Neuronal stem cell (in vitro differentiated cells): ENCODE results near the gene ADM2.

Experiments used
- DNase-seq: peaks from one replicate; pipeline ENCODE4 v3.0.0-alpha.2; 2013; ENCODE audit warnings: low spot score
- H2AFZ ChIP-seq: one replicate; pipeline ENCODE4 v1.6.1; 2013; ENCODE audit warnings: mild to moderate bottlenecking, low read length, inconsistent platforms
- H2AK5ac ChIP-seq: 2 replicates; pipeline ENCODE4 v1.6.1; 2013; ENCODE audit warnings: low read depth, mild to moderate bottlenecking, inconsistent platforms, low read length, moderate library complexity, mixed read lengths
- H2BK120ac ChIP-seq: 2 replicates; pipeline ENCODE4 v1.6.1; 2013; ENCODE audit warnings: low read depth, mild to moderate bottlenecking, inconsistent platforms, low read length, moderate library complexity, mixed read lengths
- H2BK12ac ChIP-seq: one replicate; pipeline ENCODE4 v1.6.1; 2013; ENCODE audit warnings: low read length, inconsistent platforms
- H2BK15ac ChIP-seq: 2 replicates; pipeline ENCODE4 v1.6.1; 2013; ENCODE audit warnings: mild to moderate bottlenecking, low read length, inconsistent platforms, mixed read lengths
- H2BK5ac ChIP-seq: one replicate; pipeline ENCODE4 v1.6.1; 2013; ENCODE audit warnings: inconsistent platforms, mild to moderate bottlenecking, low read length, moderate library complexity
- H3K14ac ChIP-seq: one replicate; pipeline ENCODE4 v1.6.1; 2013; ENCODE audit warnings: low read length, inconsistent platforms
- H3K18ac ChIP-seq: 2 replicates; pipeline ENCODE4 v1.6.1; 2013; ENCODE audit warnings: low read length, inconsistent platforms
- H3K23ac ChIP-seq: 2 replicates; pipeline ENCODE4 v1.6.1; 2013; ENCODE audit warnings: low read depth, mild to moderate bottlenecking, mixed read lengths, low read length, inconsistent platforms; ENCODE audit not compliant: poor library complexity
- H3K27ac ChIP-seq: replicated peaks from 3 replicates; pipeline ENCODE4 v1.5.1; 2013; ENCODE audit warnings: low read length, inconsistent platforms
- H3K27me3 ChIP-seq, 3 experiments: 2 replicates each; pipeline ENCODE4 v1.6.1; 2013; ENCODE audit warnings: low read length in 3 of 3, mild to moderate bottlenecking in 2 of 3, inconsistent platforms in 1 of 3, low read depth in 1 of 3, mixed read lengths in 1 of 3, moderate library complexity in 1 of 3; ENCODE audit not compliant: control insufficient read depth in 3 of 3, insufficient read depth in 3 of 3
- H3K36me3 ChIP-seq, 2 donors: replicated peaks in 1 of 2; 2 replicates each; pipeline ENCODE4 v1.6.1; 2013; ENCODE audit warnings: low read length in 2 of 2; ENCODE audit not compliant: control insufficient read depth in 2 of 2, insufficient read depth in 2 of 2
- H3K4ac ChIP-seq: 2 replicates; pipeline ENCODE4 v1.6.1; 2013; ENCODE audit warnings: inconsistent platforms, mild to moderate bottlenecking, low read length, moderate library complexity
- H3K4me1 ChIP-seq, 2 donors: 1 replicate in 1 of 2; 2 replicates in 1 of 2; pipeline ENCODE4 v1.6.1; 2013; ENCODE audit warnings: low read length in 2 of 2, low read depth in 1 of 2; ENCODE audit not compliant: control insufficient read depth in 2 of 2, insufficient read depth in 1 of 2
- H3K4me2 ChIP-seq: one replicate; pipeline ENCODE4 v1.6.1; 2013; ENCODE audit warnings: mild to moderate bottlenecking, low read length, inconsistent platforms; ENCODE audit not compliant: insufficient read depth, poor library complexity, severe bottlenecking
- H3K4me3 ChIP-seq, 2 donors: 2 replicates each; pipeline ENCODE4 v1.5.1; 2013; ENCODE audit warnings: low read length in 2 of 2, mild to moderate bottlenecking in 2 of 2, inconsistent platforms in 1 of 2, moderate library complexity in 1 of 2
- H3K79me1 ChIP-seq: one replicate; pipeline ENCODE4 v1.6.1; 2013; ENCODE audit warnings: low read depth, mild to moderate bottlenecking, inconsistent platforms, low read length, moderate library complexity
- H3K9ac ChIP-seq: one replicate; pipeline ENCODE4 v1.6.1; 2013; ENCODE audit warnings: mild to moderate bottlenecking, low read depth, low read length, inconsistent platforms; ENCODE audit not compliant: poor library complexity
- H3K9me3 ChIP-seq, 2 donors: replicated peaks in 1 of 2; 2 replicates each; pipeline versions ENCODE3 to v1.6.1; 2013; ENCODE audit warnings: low read length in 2 of 2, mild to moderate bottlenecking in 2 of 2, inconsistent platforms in 1 of 2, low read depth in 1 of 2, mixed read lengths in 1 of 2, moderate library complexity in 1 of 2; ENCODE audit not compliant: control insufficient read depth in 2 of 2, insufficient read depth in 1 of 2
- H4K8ac ChIP-seq: one replicate; pipeline ENCODE4 v1.6.1; 2013; ENCODE audit warnings: low read depth, mild to moderate bottlenecking, inconsistent platforms, low read length, moderate library complexity
- H4K91ac ChIP-seq: one replicate; pipeline ENCODE4 v1.6.1; 2013; ENCODE audit warnings: low read length, low read depth, mild to moderate bottlenecking, inconsistent platforms; ENCODE audit not compliant: poor library complexity
- WGBS, 2 donors: extraction: QIAGEN DNeasy Blood & Tissue Kit; methylation state at CpG; one replicate each; pipeline ENCODE4 v1.1.7; 2013; ENCODE audit warnings: missing lambda C conversion rate in 2 of 2, mixed read lengths in 1 of 2; ENCODE audit not compliant: insufficient read length in 2 of 2, insufficient replicate concordance in 1 of 2; ENCODE audit errors: extremely low coverage in 2 of 2; 5-methylcytosine and 5-hydroxymethylcytosine counted together

The ADM2 gene

DNA sequence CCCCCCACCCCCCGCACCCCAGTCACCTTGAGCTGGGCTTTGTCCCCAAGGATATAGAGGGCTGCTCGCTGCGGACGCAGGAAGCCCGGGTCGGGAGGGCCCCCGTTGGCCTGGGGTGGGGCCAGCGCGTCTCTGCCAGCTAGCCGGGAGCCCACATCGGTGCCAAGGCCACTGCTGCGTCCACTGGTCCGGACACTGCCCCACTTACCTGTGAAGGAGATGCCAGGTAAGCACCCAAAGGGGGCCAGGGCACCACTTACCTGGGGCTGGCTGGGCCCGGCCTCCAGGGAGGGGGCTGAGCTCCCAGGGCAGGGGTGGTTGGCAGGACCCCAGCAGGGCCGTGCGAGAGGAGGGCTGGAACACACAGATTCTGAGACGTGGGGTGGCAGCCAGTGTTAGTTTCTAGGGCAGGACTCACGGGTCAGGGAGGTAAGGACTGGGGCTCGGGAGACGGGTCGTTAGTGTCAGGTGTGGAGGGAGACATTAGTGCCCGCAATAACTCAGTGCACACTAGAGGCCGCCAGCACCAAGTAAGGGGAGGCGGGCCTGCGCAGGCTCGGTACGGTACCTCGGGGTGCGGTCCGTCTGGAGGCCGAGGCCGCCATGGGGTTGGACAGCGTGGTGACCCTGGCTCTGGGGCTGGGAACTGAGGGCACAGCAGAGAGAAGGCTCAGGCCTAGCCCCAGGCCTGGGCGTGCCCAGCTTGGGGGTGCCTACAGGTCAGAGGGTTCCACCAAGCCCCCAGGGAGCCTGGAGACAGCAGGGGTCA is 24.7 kb upstream of the ADM2 start:
- H3K27ac ChIP-seq: no peak overlapping the region
- H3K9ac ChIP-seq: no peak overlapping the region
- no peak overlapping the region for H3K14ac ChIP-seq
- H4K91ac ChIP-seq: no peak overlapping the region
- H3K23ac ChIP-seq: no peak overlapping the region
- H3K79me1 ChIP-seq: peaks cover 9% of the 10 kb centered on the region
- H2BK12ac ChIP-seq: no peak overlapping the region
- H3K4me2 ChIP-seq: no peak overlapping the region
- no peak overlapping the region for H3K18ac ChIP-seq
- no peak overlapping the region for H2BK15ac ChIP-seq
- H3K4ac ChIP-seq: no peak overlapping the region
- no peak overlapping the region for H2AFZ ChIP-seq
- no peak for DNase-seq
- WGBS, 2 donors: no CpG with 5 or more reads among the region's 34 CpGs
- no peak overlapping the region for H2BK5ac ChIP-seq
- H2AK5ac ChIP-seq: no peak overlapping the region
- no peaks in the 10 kb centered on the region for H3K27me3 ChIP-seq
- H3K36me3 ChIP-seq: peaks cover 66 to 95% of the 10 kb centered on the region in 2 donors
- H3K4me3 ChIP-seq: no peak overlapping the region
- H3K9me3 ChIP-seq: peaks cover 0 to 2% of the 10 kb centered on the region in 2 donors
- no peak overlapping the region for H4K8ac ChIP-seq
- H3K4me1 ChIP-seq: no peaks in the 10 kb centered on the region
- H2BK120ac ChIP-seq: no peak overlapping the region

DNA sequence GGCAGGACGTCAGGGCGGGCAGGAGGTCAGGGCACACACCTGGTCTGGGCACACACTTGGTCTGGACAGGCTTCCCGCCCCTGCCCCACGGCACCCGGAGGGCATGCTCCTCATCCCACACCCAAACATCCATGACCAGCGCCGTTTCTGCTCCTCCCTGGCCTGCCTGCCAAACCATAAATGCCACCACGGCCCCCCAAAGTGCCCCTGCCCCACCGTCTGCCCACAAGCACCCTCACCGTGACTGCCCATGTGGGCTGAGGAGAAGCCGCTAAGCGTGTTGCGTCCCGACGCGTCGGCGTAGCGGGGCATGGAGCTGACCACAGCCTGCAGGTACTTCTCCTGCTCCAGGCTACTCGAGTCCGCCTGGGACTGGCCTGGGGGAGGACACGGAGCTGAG is 22.3 kb upstream of the ADM2 start:
- H3K9ac ChIP-seq: no peak overlapping the region
- H3K4me2 ChIP-seq: no peak overlapping the region
- H2AK5ac ChIP-seq: no peak overlapping the region
- H3K14ac ChIP-seq: no peak overlapping the region
- no peaks in the 10 kb centered on the region for H3K4me1 ChIP-seq
- H3K79me1 ChIP-seq: peaks cover 9% of the 10 kb centered on the region
- H3K4ac ChIP-seq: no peak overlapping the region
- no peaks in the 10 kb centered on the region for H3K9me3 ChIP-seq
- H2BK15ac ChIP-seq: no peak overlapping the region
- no peak overlapping the region for H2AFZ ChIP-seq
- no peak overlapping the region for H3K4me3 ChIP-seq
- no peak overlapping the region for H2BK120ac ChIP-seq
- no CpG with 5 or more reads among the region's 22 CpGs for WGBS, 2 donors
- H3K36me3 ChIP-seq: peaks cover 78 to 97% of the 10 kb centered on the region in 2 donors
- no peaks in the 10 kb centered on the region for H3K27me3 ChIP-seq
- H3K18ac ChIP-seq: no peak overlapping the region
- no peak overlapping the region for H2BK12ac ChIP-seq
- DNase-seq: no peak
- H3K23ac ChIP-seq: no peak overlapping the region
- H4K8ac ChIP-seq: no peak overlapping the region
- H3K27ac ChIP-seq: no peak overlapping the region
- no peak overlapping the region for H4K91ac ChIP-seq
- no peak overlapping the region for H2BK5ac ChIP-seq

DNA sequence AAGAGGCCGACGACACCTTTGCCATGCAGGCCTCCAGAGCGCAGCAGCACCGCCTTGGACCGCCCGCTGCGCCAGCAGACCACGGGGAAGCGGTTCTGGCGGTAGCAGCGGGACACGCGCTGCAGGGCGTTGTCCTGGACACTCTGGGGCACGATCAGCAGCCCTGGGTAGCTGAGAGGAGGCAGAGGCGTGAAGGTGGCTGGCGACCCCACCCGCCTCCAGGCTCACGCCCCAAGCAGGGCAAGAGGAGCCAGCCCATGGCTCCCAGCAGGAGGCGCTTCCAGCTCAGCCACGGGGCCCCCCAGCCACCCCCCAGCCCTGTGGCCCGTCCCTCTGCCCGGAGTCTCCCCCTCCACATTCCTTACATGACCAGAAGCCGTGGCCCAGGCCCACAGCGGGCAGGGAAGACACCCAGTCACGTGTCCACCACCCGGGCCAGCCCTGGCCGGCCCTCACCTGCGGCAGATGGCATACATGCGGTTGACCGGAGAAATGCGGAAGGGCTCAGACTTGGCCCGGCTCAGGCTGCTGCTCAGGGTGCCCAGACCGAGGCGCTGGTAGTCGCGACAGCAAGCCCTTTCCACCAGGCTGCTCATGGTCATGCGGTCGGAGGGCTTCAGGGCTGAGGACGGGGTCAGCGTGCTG is 21.7 kb upstream of the ADM2 start:
- H3K36me3 ChIP-seq: peaks cover 78 to 97% of the 10 kb centered on the region in 2 donors
- no peak overlapping the region for H2BK120ac ChIP-seq
- H2BK15ac ChIP-seq: no peak overlapping the region
- no peak overlapping the region for H2BK5ac ChIP-seq
- no peak overlapping the region for H2AFZ ChIP-seq
- no peak overlapping the region for H3K14ac ChIP-seq
- H3K4me2 ChIP-seq: no peak overlapping the region
- no peak overlapping the region for H3K4me3 ChIP-seq
- no peak for DNase-seq
- H3K4ac ChIP-seq: no peak overlapping the region
- no peak overlapping the region for H4K8ac ChIP-seq
- H3K9me3 ChIP-seq: no peaks in the 10 kb centered on the region
- H3K27ac ChIP-seq: no peak overlapping the region
- H3K9ac ChIP-seq: no peak overlapping the region
- no peak overlapping the region for H2AK5ac ChIP-seq
- H3K23ac ChIP-seq: no peak overlapping the region
- no peaks in the 10 kb centered on the region for H3K27me3 ChIP-seq
- H3K18ac ChIP-seq: no peak overlapping the region
- no peak overlapping the region for H2BK12ac ChIP-seq
- H3K4me1 ChIP-seq: no peaks in the 10 kb centered on the region
- WGBS, 2 donors: no CpG with 5 or more reads among the region's 41 CpGs
- no peak overlapping the region for H4K91ac ChIP-seq
- peaks cover 9% of the 10 kb centered on the region for H3K79me1 ChIP-seq

DNA sequence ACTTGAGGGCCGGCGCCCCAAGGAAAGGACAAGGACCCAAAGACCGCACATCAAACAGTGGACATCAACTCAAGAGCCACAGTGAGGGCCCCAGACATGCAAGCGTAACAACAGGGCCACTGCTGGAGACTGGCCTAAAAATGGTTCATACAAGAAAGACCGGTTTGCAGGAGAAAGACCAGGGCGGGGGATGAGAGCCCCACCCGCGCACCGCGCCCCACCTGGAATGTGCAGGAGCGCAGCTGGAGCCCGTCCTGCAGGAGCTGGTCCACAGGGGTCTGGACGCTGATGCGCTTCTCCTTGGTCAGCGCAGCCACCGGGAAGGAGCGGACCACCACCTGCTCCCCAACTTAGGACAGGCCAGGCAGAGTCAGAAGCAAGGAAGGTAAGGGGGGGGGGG is 20.4 kb upstream of the ADM2 start:
- peaks cover 7% of the 10 kb centered on the region for H3K79me1 ChIP-seq
- H2AFZ ChIP-seq: no peak overlapping the region
- H4K91ac ChIP-seq: no peak overlapping the region
- H3K18ac ChIP-seq: no peak overlapping the region
- no peak overlapping the region for H2BK12ac ChIP-seq
- H3K9me3 ChIP-seq: no peaks in the 10 kb centered on the region
- WGBS, 2 donors: no CpG with 5 or more reads among the region's 17 CpGs
- no peak overlapping the region for H3K4me2 ChIP-seq
- H2BK15ac ChIP-seq: no peak overlapping the region
- no peak overlapping the region for H3K14ac ChIP-seq
- no peak overlapping the region for H2BK120ac ChIP-seq
- DNase-seq: no peak
- H3K4me1 ChIP-seq: no peaks in the 10 kb centered on the region
- H3K4me3 ChIP-seq: no peak overlapping the region
- no peak overlapping the region for H2BK5ac ChIP-seq
- H3K36me3 ChIP-seq: peaks cover 78 to 97% of the 10 kb centered on the region in 2 donors
- H3K23ac ChIP-seq: no peak overlapping the region
- no peak overlapping the region for H3K9ac ChIP-seq
- H3K27me3 ChIP-seq: no peaks in the 10 kb centered on the region
- H3K27ac ChIP-seq: no peak overlapping the region
- H2AK5ac ChIP-seq: no peak overlapping the region
- H3K4ac ChIP-seq: no peak overlapping the region
- no peak overlapping the region for H4K8ac ChIP-seq
